GM23338 (cell line): ENCODE data around the gene PCGF3. TPM values are rescaled to one million over a fixed set of nuclear protein-coding genes. Genes with fewer than 3 reads are reported as not detected.

Experiments
- ATAC-seq: fragments of 200-7000 bp; cut with Tn5 transposase; 3 replicates; pipeline ENCODE4 v1.9.1; 2020
- DNase-seq: peaks from one replicate; pipeline ENCODE4 v3.0.0-alpha.2; 2015; ENCODE audit warnings: low spot score
- H2AFZ ChIP-seq: fragments of 200-600 bp; sonication (generic); 2 replicates; pipeline ENCODE4 v1.8.0; 2016; ENCODE audit warnings: antibody characterized with exemption, mild to moderate bottlenecking, moderate library complexity
- H3F3A ChIP-seq: fragments of 200-600 bp; sonication (generic); replicated peaks from 2 replicates; pipeline ENCODE4 v1.8.0; 2017; ENCODE audit warnings: antibody characterized with exemption, mixed run types, low read depth
- H3K27ac ChIP-seq: fragments of 200-600 bp; sonication (generic); 2 replicates; pipeline ENCODE4 v1.6.1; 2016; ENCODE audit warnings: low read depth
- H3K27me3 ChIP-seq: fragments of 200-600 bp; sonication (generic); 2 replicates; pipeline ENCODE4 v1.8.0; 2016; ENCODE audit warnings: mild to moderate bottlenecking, mixed run types, moderate library complexity; ENCODE audit not compliant: insufficient read depth
- H3K36me3 ChIP-seq: fragments of 200-600 bp; sonication (generic); 2 replicates; pipeline ENCODE4 v1.8.0; 2016; ENCODE audit warnings: mild to moderate bottlenecking; ENCODE audit not compliant: insufficient read depth
- H3K4me1 ChIP-seq: fragments of 200-600 bp; sonication (generic); 2 replicates; pipeline ENCODE4 v1.8.0; 2016; ENCODE audit warnings: mild to moderate bottlenecking, moderate library complexity; ENCODE audit not compliant: insufficient read depth
- H3K4me2 ChIP-seq: fragments of 200-600 bp; sonication (generic); 2 replicates; pipeline ENCODE4 v1.7.1; 2017; ENCODE audit warnings: mixed run types
- H3K4me3 ChIP-seq: fragments of 200-600 bp; sonication (generic); 2 replicates; pipeline ENCODE4 v1.6.1; 2016; ENCODE audit warnings: mixed run types
- H3K79me2 ChIP-seq: fragments of 200-600 bp; sonication (generic); replicated peaks from 2 replicates; pipeline ENCODE4 v1.8.0; 2017; ENCODE audit warnings: mild to moderate bottlenecking; ENCODE audit not compliant: insufficient read depth
- H3K9me2 ChIP-seq: fragments of 200-600 bp; sonication (generic); 2 replicates; pipeline ENCODE4 v1.8.0; 2017; ENCODE audit not compliant: insufficient read depth
- H4K20me1 ChIP-seq: fragments of 200-600 bp; sonication (generic); replicated peaks from 2 replicates; pipeline ENCODE4 v1.8.0; 2017; ENCODE audit warnings: mild to moderate bottlenecking; ENCODE audit not compliant: insufficient read depth
- H3K27ac Mint-ChIP-seq: 2 replicates; pipeline ENCODE4 v1.8.0; 2020; ENCODE audit warnings: inconsistent platforms, mild to moderate bottlenecking, moderate library complexity, mixed read lengths
- H3K27me3 Mint-ChIP-seq: 3 replicates; pipeline ENCODE4 v1.8.0; 2022; ENCODE audit warnings: low read depth, mild to moderate bottlenecking, moderate library complexity, mixed read lengths, inconsistent platforms; ENCODE audit not compliant: insufficient read depth, poor library complexity
- H3K36me3 Mint-ChIP-seq: 3 replicates; pipeline ENCODE4 v1.8.0; 2021; ENCODE audit warnings: low read depth, mild to moderate bottlenecking, inconsistent platforms, moderate library complexity, mixed read lengths
- H3K4me1 Mint-ChIP-seq: 3 replicates; pipeline ENCODE4 v1.8.0; 2020; ENCODE audit warnings: mild to moderate bottlenecking, inconsistent platforms, mixed read lengths
- H3K4me3 Mint-ChIP-seq: 3 replicates; pipeline ENCODE4 v1.8.0; 2021; ENCODE audit warnings: moderate library complexity, mild to moderate bottlenecking, inconsistent platforms, mixed read lengths
- H3K9me3 Mint-ChIP-seq: 3 replicates; pipeline ENCODE4 v1.8.0; 2020; ENCODE audit warnings: moderate library complexity, mild to moderate bottlenecking, inconsistent platforms, mixed read lengths
- CREB1 ChIP-seq: fragments of 250-450 bp; sonication (Bioruptor Pico); IDR thresholded peaks from 2 replicates; pipeline ENCODE4 v1.5.0; 2020; ENCODE audit warnings: low read depth, mild to moderate bottlenecking, moderate library complexity
- EZH2 ChIP-seq: fragments of 200-600 bp; sonication (generic); IDR thresholded peaks from one replicate; pipeline ENCODE4 v1.8.0; 2017; ENCODE audit warnings: antibody characterized with exemption, mild to moderate bottlenecking, low read depth; ENCODE audit not compliant: unreplicated experiment
- EZH2phosphoT487 ChIP-seq: fragments of 200-600 bp; sonication (generic); IDR thresholded peaks from one replicate; pipeline ENCODE4 v1.8.1; 2018; ENCODE audit warnings: antibody characterized with exemption; ENCODE audit not compliant: unreplicated experiment
- JUNB ChIP-seq: IDR thresholded peaks from one replicate; pipeline ENCODE4 v1.6.1; 2016; ENCODE audit warnings: antibody characterized with exemption; ENCODE audit not compliant: unreplicated experiment
- NANOG ChIP-seq: IDR thresholded peaks from 2 replicates; pipeline ENCODE4 v1.6.1; 2016; ENCODE audit warnings: antibody characterized with exemption, borderline replicate concordance
- POLR2AphosphoS5 ChIP-seq: IDR thresholded peaks from 2 replicates; pipeline ENCODE4 v1.6.1; 2016; ENCODE audit warnings: antibody characterized with exemption, low read depth
- STAT1 ChIP-seq: IDR thresholded peaks from one replicate; pipeline ENCODE4 v1.6.1; 2016; ENCODE audit warnings: antibody characterized with exemption; ENCODE audit not compliant: unreplicated experiment
- ZNF114 ChIP-seq: fragments of 250-450 bp; sonication (Bioruptor Pico); IDR thresholded peaks from 2 replicates; pipeline ENCODE4 v1.5.0; 2020; ENCODE audit warnings: mild to moderate bottlenecking, moderate library complexity
- ZNF331 ChIP-seq: fragments of 250-450 bp; sonication (Bioruptor Pico); IDR thresholded peaks from 2 replicates; pipeline ENCODE4 v1.5.0; 2020; ENCODE audit warnings: low read depth, mild to moderate bottlenecking, moderate library complexity
- polyA plus RNA-seq: library from polyadenylated mRNA; unstranded; fragments of >200 nt; fragmentation: Nextera tagmentation; extraction: Ambion mirVana; gene quantifications from 2 replicates; pipeline ENCODE4 v1.2.1, GENCODE V29; 2016
- total RNA-seq: library from RNA; depleted of rRNA; stranded (reverse); fragments of >200 nt; shearing (Covaris generic); gene quantifications from 2 replicates; pipeline ENCODE4 v1.2.3, GENCODE V29; 2014
- TF ChIP-seq, protein P1 (sequence below): IDR thresholded peaks from one replicate; pipeline ENCODE4 v1.6.1; 2018; ENCODE audit warnings: antibody characterized with exemption; ENCODE audit not compliant: unreplicated experiment
- TF ChIP-seq, protein P2 (sequence below): IDR thresholded peaks from 2 replicates; pipeline ENCODE4 v1.6.1; 2016; ENCODE audit warnings: antibody characterized with exemption
- TF ChIP-seq, protein P3 (sequence below), 2 experiments: fragments of 200-600 bp in 1 of 2; sonication (generic) in 1 of 2; conservative IDR thresholded peaks; 2 replicates each; pipeline versions ENCODE4 v1.5.1 to v1.6.1; 2016 to 2017; ENCODE audit warnings: antibody characterized with exemption in 2 of 2, low read depth in 2 of 2, mild to moderate bottlenecking in 2 of 2, moderate library complexity in 1 of 2
- TF ChIP-seq, protein P4 (sequence below): fragments of 250-450 bp; sonication (Bioruptor Pico); IDR thresholded peaks from 2 replicates; pipeline ENCODE4 v1.5.0; 2020; ENCODE audit warnings: mild to moderate bottlenecking, moderate library complexity

Gene PCGF3
- total and polyA plus RNA-seq, 2 experiments from 2014 or later = 33.1 to 49.0 TPM

DNA sequence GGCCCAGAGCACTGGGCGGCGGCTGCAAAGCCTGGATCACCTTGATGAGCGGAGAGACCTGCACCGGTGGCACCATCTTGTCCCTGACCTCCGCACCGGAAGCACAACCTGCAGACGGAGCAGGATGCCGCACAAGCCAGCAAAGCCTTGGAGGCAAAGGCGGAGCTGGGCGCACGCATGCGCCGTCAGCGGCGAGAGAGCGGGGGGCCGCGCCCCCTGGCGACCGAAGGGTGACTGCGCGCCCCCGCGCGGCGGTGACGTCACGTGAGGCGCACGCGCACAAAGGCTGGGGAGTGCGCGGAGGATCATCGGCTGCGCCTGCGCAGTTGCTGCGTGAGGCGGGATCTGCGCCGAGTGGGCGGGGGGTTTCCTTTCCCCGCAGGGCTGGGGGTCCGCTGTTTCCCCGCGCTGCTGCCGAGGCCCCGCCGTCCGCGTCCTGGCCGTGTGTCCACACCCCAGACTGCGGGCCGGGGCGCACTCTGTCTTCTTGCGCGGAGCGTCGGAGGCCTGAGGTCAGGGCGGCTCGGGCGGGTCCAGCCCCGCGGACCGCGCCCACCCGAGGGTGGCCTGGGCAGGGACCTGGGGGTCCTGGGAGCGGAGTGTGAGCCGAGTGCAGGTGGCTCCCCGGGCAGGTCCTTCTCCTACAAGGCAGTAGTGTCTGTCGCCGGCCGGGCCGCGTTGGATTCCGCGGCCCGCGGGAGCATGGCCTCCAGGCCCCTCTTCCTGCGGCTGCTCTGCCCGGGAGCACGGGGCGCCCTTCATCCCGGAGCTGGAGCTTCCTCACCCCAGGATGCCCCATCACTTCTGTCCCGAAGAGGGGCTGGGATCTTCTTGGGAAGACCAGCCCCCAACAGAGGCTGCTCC is 31.2 kb upstream of the PCGF3 start, which contains the start of the genes ATP5ME and MYL5:
Gene ATP5ME (minus strand): TSS at position 105 of the 864 bp plus-strand sequence. CDS start 29 bp downstream, at position 76.
Gene MYL5 (plus strand): TSS at position 371 of the 864 bp plus-strand sequence. CDS start 3,485 bp downstream, outside the sequence.
- no peak for TF ChIP-seq EZH2
- TF ChIP-seq, protein P1, sequence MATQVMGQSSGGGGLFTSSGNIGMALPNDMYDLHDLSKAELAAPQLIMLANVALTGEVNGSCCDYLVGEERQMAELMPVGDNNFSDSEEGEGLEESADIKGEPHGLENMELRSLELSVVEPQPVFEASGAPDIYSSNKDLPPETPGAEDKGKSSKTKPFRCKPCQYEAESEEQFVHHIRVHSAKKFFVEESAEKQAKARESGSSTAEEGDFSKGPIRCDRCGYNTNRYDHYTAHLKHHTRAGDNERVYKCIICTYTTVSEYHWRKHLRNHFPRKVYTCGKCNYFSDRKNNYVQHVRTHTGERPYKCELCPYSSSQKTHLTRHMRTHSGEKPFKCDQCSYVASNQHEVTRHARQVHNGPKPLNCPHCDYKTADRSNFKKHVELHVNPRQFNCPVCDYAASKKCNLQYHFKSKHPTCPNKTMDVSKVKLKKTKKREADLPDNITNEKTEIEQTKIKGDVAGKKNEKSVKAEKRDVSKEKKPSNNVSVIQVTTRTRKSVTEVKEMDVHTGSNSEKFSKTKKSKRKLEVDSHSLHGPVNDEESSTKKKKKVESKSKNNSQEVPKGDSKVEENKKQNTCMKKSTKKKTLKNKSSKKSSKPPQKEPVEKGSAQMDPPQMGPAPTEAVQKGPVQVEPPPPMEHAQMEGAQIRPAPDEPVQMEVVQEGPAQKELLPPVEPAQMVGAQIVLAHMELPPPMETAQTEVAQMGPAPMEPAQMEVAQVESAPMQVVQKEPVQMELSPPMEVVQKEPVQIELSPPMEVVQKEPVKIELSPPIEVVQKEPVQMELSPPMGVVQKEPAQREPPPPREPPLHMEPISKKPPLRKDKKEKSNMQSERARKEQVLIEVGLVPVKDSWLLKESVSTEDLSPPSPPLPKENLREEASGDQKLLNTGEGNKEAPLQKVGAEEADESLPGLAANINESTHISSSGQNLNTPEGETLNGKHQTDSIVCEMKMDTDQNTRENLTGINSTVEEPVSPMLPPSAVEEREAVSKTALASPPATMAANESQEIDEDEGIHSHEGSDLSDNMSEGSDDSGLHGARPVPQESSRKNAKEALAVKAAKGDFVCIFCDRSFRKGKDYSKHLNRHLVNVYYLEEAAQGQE = no peak
- TF ChIP-seq JUNB = no peak
- TF ChIP-seq, protein P2, sequence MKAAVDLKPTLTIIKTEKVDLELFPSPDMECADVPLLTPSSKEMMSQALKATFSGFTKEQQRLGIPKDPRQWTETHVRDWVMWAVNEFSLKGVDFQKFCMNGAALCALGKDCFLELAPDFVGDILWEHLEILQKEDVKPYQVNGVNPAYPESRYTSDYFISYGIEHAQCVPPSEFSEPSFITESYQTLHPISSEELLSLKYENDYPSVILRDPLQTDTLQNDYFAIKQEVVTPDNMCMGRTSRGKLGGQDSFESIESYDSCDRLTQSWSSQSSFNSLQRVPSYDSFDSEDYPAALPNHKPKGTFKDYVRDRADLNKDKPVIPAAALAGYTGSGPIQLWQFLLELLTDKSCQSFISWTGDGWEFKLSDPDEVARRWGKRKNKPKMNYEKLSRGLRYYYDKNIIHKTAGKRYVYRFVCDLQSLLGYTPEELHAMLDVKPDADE = peak; percentile 83
- peak; percentile 99 for TF ChIP-seq CREB1 (CRISPR knock-in tag)
- TF ChIP-seq, protein P3, sequence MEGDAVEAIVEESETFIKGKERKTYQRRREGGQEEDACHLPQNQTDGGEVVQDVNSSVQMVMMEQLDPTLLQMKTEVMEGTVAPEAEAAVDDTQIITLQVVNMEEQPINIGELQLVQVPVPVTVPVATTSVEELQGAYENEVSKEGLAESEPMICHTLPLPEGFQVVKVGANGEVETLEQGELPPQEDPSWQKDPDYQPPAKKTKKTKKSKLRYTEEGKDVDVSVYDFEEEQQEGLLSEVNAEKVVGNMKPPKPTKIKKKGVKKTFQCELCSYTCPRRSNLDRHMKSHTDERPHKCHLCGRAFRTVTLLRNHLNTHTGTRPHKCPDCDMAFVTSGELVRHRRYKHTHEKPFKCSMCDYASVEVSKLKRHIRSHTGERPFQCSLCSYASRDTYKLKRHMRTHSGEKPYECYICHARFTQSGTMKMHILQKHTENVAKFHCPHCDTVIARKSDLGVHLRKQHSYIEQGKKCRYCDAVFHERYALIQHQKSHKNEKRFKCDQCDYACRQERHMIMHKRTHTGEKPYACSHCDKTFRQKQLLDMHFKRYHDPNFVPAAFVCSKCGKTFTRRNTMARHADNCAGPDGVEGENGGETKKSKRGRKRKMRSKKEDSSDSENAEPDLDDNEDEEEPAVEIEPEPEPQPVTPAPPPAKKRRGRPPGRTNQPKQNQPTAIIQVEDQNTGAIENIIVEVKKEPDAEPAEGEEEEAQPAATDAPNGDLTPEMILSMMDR (conservative IDR thresholded peaks at IDR 0.05; ENCODE audit: low read depth in 2 of 2) = peak; percentile 74 to 96
- no peak for TF ChIP-seq EZH2phosphoT487
- TF ChIP-seq, protein P4, sequence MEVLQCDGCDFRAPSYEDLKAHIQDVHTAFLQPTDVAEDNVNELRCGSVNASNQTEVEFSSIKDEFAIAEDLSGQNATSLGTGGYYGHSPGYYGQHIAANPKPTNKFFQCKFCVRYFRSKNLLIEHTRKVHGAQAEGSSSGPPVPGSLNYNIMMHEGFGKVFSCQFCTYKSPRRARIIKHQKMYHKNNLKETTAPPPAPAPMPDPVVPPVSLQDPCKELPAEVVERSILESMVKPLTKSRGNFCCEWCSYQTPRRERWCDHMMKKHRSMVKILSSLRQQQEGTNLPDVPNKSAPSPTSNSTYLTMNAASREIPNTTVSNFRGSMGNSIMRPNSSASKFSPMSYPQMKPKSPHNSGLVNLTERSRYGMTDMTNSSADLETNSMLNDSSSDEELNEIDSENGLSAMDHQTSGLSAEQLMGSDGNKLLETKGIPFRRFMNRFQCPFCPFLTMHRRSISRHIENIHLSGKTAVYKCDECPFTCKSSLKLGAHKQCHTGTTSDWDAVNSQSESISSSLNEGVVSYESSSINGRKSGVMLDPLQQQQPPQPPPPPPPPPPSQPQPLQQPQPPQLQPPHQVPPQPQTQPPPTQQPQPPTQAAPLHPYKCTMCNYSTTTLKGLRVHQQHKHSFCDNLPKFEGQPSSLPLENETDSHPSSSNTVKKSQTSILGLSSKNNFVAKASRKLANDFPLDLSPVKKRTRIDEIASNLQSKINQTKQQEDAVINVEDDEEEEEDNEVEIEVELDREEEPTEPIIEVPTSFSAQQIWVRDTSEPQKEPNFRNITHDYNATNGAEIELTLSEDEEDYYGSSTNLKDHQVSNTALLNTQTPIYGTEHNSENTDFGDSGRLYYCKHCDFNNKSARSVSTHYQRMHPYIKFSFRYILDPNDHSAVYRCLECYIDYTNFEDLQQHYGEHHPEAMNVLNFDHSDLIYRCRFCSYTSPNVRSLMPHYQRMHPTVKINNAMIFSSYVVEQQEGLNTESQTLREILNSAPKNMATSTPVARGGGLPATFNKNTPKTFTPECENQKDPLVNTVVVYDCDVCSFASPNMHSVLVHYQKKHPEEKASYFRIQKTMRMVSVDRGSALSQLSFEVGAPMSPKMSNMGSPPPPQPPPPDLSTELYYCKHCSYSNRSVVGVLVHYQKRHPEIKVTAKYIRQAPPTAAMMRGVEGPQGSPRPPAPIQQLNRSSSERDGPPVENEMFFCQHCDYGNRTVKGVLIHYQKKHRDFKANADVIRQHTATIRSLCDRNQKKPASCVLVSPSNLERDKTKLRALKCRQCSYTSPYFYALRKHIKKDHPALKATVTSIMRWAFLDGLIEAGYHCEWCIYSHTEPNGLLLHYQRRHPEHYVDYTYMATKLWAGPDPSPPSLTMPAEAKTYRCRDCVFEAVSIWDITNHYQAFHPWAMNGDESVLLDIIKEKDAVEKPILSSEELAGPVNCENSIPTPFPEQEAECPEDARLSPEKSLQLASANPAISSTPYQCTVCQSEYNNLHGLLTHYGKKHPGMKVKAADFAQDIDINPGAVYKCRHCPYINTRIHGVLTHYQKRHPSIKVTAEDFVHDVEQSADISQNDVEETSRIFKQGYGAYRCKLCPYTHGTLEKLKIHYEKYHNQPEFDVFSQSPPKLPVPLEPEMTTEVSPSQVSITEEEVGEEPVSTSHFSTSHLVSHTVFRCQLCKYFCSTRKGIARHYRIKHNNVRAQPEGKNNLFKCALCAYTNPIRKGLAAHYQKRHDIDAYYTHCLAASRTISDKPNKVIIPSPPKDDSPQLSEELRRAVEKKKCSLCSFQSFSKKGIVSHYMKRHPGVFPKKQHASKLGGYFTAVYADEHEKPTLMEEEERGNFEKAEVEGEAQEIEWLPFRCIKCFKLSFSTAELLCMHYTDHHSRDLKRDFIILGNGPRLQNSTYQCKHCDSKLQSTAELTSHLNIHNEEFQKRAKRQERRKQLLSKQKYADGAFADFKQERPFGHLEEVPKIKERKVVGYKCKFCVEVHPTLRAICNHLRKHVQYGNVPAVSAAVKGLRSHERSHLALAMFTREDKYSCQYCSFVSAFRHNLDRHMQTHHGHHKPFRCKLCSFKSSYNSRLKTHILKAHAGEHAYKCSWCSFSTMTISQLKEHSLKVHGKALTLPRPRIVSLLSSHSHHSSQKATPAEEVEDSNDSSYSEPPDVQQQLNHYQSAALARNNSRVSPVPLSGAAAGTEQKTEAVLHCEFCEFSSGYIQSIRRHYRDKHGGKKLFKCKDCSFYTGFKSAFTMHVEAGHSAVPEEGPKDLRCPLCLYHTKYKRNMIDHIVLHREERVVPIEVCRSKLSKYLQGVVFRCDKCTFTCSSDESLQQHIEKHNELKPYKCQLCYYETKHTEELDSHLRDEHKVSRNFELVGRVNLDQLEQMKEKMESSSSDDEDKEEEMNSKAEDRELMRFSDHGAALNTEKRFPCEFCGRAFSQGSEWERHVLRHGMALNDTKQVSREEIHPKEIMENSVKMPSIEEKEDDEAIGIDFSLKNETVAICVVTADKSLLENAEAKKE (CRISPR knock-in tag) = no peak
- no peak for TF ChIP-seq ZNF331 (CRISPR knock-in tag)
- no peak for TF ChIP-seq STAT1
- peak; percentile 90 for TF ChIP-seq POLR2AphosphoS5
- TF ChIP-seq ZNF114 = no peak
- no peak for TF ChIP-seq NANOG
- ATAC-seq (peak; percentile 86), DNase-seq (peak; percentile 96)
- Histone ChIP-seq H3K27ac (peak within 1 kb of the TSS; percentile 81), H3K4me1 (peaks cover 6% of the 10 kb centered on the region), H2AFZ (no peak within 1 kb of the TSS), H4K20me1 (no peaks in the 10 kb centered on the region; the same call in 1 of the 2 replicates), H3K36me3 (peaks cover 20% of the 10 kb centered on the region), H3K27me3 (no peaks in the 10 kb centered on the region), H3K79me2 (peaks cover 12% of the 10 kb centered on the region), H3K4me2 (peak within 1 kb of the TSS; percentile 94), H3F3A (peaks cover 13% of the 10 kb centered on the region), H3K9me2 (no peaks in the 10 kb centered on the region), H3K4me3 (peak within 1 kb of the TSS; percentile 96)
- Mint-ChIP-seq H3K27ac (peak within 1 kb of the TSS; percentile 97), H3K36me3 (peaks cover 33% of the 10 kb centered on the region), H3K27me3 (peaks cover 19% of the 10 kb centered on the region), H3K9me3 (peaks cover 3% of the 10 kb centered on the region; the same call in 1 of the 3 replicates), H3K4me1 (peaks cover 6% of the 10 kb centered on the region), H3K4me3 (peak within 1 kb of the TSS; percentile 93)
